22Rv1 (cell line): ENCODE results near the gene TAGLN.
A peak's percentile ranks its signal among the peaks of the same experiment; 100 is the strongest.

Experiments used
- H3K27ac ChIP-seq: fragments of 450-650 bp; 2 replicates; pipeline ENCODE4 v1.5.1; 2017
- ZFX ChIP-seq: fragments of 450-650 bp; IDR thresholded peaks from 2 replicates; pipeline ENCODE4 v1.6.1; 2017; ENCODE audit warnings: antibody characterized with exemption, borderline replicate concordance
- TF ChIP-seq, protein P1 (sequence below): fragments of 450-650 bp; IDR thresholded peaks from 2 replicates; pipeline ENCODE4 v1.5.1; 2017; ENCODE audit warnings: mild to moderate bottlenecking

TAGLN gene

DNA sequence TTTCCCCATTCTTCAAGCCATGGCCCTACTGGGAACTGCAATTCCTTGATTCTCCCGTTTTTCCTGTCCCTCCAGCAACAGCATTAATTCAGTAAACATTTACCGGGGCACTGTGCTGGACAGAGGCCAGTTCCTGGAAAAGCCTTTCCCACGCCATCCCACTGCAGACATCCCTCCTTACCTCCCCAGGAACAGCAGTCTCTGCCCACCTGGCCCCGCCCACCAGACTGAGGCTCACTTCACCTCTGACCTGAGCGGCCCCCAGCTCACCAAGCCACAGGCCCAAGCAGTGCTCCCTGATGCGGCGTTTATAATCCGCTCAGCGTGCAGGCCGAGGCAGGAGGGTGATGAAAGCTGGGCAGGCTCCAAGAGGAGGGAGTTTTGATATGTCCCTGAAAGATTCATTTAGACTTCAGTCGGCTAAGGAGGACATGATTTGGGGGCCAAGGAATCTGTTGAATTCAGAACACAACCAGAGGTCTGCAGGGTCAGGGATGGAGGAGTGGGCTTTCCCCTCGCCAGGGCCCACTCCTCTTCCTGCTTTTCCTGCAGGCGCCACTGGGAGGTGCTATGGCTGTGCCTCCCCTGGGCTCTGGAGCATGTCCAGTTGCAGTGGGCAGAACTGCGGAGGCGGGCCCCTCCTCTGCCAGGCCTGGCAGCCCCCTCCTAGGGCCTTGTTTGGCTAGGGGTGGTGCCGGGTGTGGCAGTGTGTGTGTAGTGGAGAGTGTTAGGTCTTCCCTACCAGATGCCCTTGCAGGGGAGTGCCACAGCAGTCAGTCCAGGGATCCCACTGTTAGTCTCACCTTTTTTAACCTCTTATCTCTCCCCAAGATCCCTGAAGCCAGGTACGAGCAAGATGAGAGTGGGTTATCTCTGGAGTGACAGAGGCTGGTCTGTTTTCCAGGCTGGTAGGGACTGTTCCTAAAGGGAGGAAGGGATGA, 1.4 kb upstream of the TAGLN start:
- TF ChIP-seq, protein P1, sequence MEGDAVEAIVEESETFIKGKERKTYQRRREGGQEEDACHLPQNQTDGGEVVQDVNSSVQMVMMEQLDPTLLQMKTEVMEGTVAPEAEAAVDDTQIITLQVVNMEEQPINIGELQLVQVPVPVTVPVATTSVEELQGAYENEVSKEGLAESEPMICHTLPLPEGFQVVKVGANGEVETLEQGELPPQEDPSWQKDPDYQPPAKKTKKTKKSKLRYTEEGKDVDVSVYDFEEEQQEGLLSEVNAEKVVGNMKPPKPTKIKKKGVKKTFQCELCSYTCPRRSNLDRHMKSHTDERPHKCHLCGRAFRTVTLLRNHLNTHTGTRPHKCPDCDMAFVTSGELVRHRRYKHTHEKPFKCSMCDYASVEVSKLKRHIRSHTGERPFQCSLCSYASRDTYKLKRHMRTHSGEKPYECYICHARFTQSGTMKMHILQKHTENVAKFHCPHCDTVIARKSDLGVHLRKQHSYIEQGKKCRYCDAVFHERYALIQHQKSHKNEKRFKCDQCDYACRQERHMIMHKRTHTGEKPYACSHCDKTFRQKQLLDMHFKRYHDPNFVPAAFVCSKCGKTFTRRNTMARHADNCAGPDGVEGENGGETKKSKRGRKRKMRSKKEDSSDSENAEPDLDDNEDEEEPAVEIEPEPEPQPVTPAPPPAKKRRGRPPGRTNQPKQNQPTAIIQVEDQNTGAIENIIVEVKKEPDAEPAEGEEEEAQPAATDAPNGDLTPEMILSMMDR = peak; percentile 63
- TF ChIP-seq ZFX = no peak
- no peak overlapping the region for H3K27ac ChIP-seq

DNA sequence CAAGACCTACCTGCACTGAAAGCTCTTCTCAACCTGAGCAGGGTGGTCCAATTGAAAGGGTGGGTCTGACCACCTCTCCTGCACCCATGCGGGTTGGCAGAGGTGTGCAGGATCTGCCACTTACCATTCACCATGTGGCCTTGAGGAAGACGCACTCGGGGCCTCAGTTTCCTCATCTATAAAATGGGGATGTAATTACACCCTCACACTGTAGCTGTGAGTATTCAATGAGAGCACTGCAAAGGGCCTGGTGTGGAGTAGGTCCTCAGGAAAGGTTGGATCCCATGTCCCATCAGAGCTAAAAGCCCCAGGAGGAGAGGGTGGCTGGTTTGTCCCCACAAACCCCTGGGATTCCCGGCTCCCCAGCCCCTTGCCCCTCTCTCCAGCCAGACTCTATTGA, 557 bp upstream of the TAGLN start:
- H3K27ac ChIP-seq = no peak overlapping the region
- TF ChIP-seq ZFX = no peak
- TF ChIP-seq, protein P1 = no peak

DNA sequence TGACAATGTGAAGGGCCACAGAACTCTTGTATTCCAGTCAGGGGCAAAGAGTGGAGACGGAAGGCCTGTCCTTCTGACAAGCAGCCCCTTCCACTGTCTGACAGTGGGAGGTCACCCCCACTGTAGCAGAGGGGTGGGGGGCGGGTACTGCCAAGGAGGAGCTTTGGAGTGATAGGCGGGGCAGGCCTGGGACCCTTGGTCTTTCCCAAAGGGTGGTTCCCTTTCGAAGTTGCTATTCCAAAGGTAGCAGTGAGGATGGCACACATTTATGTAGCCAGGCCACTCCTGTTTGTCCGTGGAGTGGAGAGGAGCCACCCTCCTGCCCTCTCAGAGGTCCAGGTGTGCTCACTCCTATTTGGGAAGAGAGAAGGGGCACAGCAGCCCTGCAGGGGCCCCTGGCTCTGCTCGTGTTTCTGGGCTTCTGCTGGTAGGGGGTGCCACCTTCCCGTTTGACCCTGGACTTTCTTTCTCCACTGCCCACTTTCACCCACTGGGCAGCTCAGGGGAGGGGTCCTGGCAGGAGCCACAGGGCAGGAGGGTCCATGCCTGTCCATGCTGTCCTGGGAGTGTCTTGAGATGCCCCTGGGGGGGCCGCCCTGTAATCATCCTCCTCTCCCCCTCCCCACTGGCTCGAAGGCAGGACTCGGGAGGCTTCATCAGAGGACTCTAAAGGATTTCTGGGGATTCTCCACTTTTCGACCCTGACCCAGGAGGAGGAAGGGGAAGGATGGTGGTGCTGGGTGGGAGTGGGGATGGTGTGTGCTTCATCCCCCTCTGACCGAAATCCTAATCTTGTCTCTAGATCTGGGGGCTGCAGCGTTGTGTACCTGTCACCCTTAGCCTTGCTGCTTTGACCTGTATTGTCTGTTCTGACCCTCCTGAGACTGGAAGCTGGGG, 994 bp downstream of the TAGLN start:
- no peak overlapping the region for H3K27ac ChIP-seq
- TF ChIP-seq ZFX = no peak
- TF ChIP-seq, protein P1 = no peak

DNA sequence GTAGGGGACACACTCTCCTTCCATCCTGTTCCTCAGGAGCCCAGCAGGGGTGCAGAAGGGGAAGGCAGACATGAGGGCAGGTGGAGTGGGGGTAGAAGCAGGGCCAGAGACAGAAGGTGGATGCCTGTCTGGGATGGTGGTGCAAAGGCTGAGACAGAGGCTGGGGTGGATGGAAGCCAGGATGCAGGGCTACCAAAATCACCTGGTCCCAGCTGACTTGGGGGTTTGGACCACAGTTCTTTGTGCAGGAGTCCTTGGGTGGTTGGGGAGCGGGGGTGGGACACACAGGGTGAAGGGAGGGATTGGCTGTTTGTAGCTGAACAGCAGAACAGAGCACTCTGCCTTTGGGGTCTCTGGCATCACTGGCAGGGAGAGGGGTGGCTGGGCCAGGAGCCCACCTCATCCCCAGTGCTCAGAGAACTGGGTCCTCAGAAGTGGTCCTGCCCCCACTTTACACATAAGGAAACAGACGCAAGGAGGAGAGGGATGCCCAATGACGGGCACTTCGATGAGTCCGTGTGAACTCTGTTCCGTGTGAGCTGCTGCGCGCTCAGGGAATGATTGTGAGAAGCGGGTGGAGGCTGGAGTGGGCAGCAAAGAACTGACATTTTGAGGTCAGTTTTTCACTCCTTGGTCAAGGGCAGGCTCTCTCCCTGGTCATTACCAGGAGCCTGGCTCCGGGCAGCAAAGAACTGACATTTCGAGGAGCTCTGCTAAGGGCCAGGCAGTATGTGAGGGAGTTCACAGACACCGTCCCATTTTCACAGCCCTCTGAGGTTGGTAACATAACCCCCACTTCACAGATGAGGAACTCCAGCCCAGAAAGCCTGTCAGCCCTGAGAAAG, 1.9 kb downstream of the TAGLN start:
- H3K27ac ChIP-seq = no peak overlapping the region
- TF ChIP-seq, protein P1 = no peak
- no peak for TF ChIP-seq ZFX

DNA sequence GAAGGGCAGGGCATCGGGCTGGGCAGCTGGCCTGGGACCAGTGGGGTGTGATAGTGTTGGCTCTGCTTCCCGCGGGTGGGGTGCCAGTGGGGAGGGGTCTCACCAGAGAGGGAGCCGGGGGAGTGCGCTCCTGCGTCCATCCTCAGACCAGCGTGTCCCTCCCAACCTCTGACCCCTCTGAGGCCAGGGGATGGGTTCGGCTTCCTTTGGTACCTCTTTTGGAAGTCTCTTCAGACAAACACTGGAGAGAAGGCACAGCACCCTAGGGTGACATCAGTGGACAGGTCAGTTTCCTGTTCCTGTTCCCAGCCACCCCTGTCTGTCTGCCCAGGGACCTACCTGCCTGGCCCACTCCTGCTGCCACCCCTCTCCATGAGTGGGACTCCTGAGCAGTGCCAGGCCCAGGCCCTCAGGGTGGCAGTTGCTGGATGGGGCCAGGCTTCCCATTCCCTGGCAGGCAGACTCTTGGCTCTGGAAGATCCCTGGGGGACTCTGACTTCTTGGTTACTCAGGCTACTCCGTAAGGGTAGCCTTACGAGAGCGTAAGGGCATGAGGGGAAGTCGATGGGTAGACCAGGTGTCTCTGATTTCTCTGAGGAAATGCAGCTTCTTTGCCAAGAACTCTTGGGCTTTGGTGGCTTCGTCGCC, 2.6 kb downstream of the TAGLN start:
- TF ChIP-seq ZFX = no peak
- TF ChIP-seq, protein P1 = no peak
- no peak overlapping the region for H3K27ac ChIP-seq

DNA sequence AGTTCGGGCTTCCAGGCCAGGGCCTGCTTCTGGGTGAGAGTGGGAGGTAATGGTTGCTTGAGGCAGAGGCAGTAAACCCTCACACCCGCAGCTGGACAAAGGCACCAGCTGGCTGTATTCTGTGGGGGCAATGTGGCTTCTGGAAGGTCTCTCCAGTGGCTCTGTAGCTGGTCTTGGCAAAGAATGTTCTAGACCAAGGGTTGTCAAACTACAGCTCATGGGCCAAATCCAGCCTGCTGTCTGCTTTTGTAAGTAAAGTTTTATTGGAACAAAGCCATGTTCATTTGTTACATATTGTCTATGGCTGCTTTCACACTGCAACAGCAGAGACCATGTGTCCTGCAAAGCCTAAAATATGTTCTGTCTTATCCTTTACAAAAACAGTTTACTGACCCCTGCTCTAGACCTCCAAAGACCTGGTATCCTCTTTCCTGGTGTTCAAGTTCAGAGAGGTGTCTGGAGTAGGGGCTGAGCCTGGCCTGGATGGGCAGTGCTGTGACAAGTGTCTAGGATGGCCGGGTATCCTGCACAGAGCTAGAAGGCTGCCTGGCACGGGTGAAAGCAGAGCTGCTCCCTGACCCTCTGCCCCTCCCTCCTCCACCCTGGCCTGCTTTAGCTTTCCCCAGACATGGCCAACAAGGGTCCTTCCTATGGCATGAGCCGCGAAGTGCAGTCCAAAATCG, 3.4 kb downstream of the TAGLN start:
- no peak for TF ChIP-seq ZFX
- TF ChIP-seq, protein P1 = no peak
- H3K27ac ChIP-seq = no peak overlapping the region
